A673 (cell line): ENCODE measurements around the gene CYP46A1.

Experiments
- EZH2 ChIP-seq: fragments of 200-600 bp; sonication (generic); IDR thresholded peaks from 2 replicates; pipeline ENCODE4 v1.6.1; 2017; ENCODE audit warnings: borderline replicate concordance, low read depth, mild to moderate bottlenecking, mixed read lengths, antibody characterized with exemption, low read length; ENCODE audit not compliant: poor library complexity, severe bottlenecking
- TF ChIP-seq, protein P1 (sequence below): fragments of 300-800, 200-600 bp; sonication (generic); conservative IDR thresholded peaks from 2 replicates; pipeline ENCODE4 v1.5.1; 2017; ENCODE audit warnings: low read depth, mild to moderate bottlenecking, antibody characterized with exemption, low read length, moderate library complexity, mixed read lengths

DNA sequence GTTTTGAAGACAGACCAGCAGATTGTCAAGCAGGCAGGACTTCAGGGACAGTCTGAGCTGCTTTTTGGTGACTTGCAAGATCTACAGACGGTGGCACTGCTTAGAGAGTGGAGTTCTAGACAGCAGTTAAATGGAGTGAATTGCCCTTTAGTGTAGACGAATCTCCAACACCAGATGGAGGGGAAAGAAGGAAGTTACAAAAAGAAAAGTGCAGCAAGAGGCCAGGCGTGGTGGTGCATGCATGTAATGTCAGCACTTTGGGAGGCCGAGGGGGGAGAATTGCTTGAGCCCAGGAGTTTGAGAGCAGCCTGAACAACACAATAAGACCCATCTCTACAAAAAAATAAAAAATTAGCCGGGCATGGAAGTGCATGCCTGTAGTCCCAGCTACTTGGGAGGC is 47.6 kb upstream of the CYP46A1 start:
- TF ChIP-seq, protein P1, sequence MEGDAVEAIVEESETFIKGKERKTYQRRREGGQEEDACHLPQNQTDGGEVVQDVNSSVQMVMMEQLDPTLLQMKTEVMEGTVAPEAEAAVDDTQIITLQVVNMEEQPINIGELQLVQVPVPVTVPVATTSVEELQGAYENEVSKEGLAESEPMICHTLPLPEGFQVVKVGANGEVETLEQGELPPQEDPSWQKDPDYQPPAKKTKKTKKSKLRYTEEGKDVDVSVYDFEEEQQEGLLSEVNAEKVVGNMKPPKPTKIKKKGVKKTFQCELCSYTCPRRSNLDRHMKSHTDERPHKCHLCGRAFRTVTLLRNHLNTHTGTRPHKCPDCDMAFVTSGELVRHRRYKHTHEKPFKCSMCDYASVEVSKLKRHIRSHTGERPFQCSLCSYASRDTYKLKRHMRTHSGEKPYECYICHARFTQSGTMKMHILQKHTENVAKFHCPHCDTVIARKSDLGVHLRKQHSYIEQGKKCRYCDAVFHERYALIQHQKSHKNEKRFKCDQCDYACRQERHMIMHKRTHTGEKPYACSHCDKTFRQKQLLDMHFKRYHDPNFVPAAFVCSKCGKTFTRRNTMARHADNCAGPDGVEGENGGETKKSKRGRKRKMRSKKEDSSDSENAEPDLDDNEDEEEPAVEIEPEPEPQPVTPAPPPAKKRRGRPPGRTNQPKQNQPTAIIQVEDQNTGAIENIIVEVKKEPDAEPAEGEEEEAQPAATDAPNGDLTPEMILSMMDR, result no peak
- no peak for TF ChIP-seq EZH2
